ENCODE data around the gene RTCB.

RTCB gene

DNA sequence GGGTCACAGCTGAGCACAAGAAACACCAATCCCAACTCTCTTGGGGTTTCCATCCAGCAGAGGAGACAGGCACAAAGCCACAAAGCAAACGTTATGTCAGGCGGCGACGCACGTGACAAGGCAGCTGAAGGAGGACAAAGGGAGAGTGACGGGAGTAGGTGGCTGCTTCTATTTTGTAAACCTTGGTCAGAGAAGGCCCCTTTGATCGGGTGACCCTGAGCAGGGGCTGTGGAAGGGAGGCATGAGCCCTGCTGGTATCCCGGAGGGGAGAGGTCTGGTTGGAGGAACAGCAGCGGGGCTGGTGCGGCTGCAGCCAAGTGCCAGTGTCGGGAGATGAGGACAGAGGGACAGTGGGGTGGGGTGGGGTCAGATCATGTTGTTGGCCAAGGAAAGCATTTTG, 71.6 kb downstream of the RTCB start:
- no peak for DNase-seq (ENCODE audit: low read depth in 2 of 2, low spot score in 1 of 2)

DNA sequence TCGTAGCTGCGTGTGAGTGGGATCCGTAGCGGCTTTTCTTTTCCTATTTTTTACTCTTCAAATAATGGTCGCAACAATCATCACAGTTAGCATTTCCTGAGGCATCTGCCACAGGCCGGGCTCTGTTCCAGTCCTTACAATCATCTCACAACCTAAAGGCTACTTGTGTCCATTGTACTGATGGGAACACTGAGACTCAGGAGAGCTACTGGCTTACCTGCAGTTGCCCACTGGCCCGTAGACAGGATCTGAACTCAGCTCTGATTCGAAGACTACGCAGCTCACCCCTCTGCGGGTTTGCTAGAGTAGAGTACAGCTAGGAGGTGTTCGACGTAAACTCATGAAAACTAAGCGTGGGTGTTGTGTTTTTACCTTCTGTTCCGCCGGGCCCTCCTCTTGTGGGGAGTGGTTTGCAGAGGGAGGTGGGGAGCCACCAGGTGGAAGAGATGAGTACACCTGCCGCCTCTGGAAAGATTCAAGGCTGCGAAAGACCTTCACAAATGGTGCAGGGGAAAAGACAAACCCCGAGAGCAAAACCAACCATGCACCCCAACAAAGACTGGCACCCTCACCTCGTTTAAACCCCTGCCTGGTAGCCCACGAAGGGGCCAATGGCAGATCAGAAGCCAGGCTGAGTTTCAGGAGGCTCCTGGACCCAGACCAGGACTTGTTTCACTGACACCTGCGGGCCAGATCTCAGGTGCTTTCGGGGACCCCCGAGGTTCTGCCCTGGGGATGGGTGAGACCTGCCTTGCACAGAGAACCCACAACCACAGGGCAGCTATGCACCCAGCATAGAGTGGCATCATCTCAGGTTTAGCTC, 72.6 kb downstream of the RTCB start:
- DNase-seq (ENCODE audit: low read depth in 2 of 2, low spot score in 1 of 2), result no peak

DNA sequence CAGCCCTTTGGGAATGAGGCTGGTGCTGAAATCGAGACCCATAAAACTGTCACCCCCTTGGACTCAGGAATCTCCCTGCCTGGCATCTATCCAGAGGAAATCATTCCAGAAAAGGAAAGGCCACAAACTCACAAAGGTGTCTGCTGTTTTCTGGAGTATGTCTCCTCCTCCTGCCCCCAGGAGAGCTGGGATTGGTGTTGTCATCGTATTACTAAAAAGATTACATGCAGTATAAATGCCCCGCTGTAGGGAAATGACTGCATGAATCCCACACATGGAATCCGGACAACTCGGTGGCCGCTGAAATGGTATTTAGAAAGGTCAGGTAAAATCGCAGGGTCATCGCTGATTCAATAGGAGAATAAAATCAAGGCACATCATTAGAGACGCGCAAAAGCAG, 73.3 kb downstream of the RTCB start:
- no peak for DNase-seq (ENCODE audit: low read depth in 2 of 2, low spot score in 1 of 2)

Measured in stimulated activated CD8-positive, alpha-beta memory T cell treated with anti-CD3 and anti-CD28 coated beads, Interleukin-4, amount 100 ng/mL, for 4 hours (primary cell).